ENCODE measurements around the gene PALB2. TPM values are rescaled to one million over a fixed set of nuclear protein-coding genes. Genes with fewer than 3 reads are reported as not detected.

The PALB2 gene
- total and polyA plus RNA-seq, 10 donors: 9.3 to 22.0 (median 13.0) TPM

DNA sequence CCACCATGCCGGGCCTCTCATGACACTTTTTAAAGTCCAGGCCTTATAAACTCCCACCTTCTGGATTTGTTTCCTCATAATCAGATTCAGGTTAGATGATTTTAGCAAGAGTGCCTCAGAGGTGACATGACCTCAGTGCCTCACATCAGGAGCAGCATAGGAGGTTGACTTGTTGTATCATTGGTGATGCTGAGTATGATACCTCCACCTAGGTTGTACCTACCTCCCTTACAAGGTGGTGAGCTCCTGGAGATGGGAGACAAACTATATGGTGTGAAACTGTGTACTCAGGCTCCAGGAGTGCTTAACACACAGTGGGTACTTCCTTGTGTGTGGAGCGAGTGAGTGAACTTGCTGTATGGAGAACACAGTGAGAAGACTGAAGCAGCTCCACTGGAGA is 63.6 kb downstream of the PALB2 start:
- DNase-seq: no peak
- no peak for TF ChIP-seq POLR2AphosphoS5 (IDR thresholded peaks at IDR 0.05)
- TF ChIP-seq, protein P1, sequence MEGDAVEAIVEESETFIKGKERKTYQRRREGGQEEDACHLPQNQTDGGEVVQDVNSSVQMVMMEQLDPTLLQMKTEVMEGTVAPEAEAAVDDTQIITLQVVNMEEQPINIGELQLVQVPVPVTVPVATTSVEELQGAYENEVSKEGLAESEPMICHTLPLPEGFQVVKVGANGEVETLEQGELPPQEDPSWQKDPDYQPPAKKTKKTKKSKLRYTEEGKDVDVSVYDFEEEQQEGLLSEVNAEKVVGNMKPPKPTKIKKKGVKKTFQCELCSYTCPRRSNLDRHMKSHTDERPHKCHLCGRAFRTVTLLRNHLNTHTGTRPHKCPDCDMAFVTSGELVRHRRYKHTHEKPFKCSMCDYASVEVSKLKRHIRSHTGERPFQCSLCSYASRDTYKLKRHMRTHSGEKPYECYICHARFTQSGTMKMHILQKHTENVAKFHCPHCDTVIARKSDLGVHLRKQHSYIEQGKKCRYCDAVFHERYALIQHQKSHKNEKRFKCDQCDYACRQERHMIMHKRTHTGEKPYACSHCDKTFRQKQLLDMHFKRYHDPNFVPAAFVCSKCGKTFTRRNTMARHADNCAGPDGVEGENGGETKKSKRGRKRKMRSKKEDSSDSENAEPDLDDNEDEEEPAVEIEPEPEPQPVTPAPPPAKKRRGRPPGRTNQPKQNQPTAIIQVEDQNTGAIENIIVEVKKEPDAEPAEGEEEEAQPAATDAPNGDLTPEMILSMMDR (IDR thresholded peaks at IDR 0.05 in 8 of 11, conservative IDR thresholded peaks at IDR 0.05 in 3 of 11): no peak
- TF ChIP-seq POLR2A (IDR thresholded peaks at IDR 0.05): no peak
- 88 to 100% (median 95%) methylated on average over 2 of the region's 2 CpGs for WGBS, 5 donors
- Histone ChIP-seq H3K9me3 (no peaks in the 10 kb centered on the region), H3K4me3 (no peak overlapping the region), H3K27me3 (replicated peaks in 1 of 7) (no peaks in the 10 kb centered on the region), H3K36me3 (peaks cover 0 to 99% (median 55%) of the 10 kb centered on the region in 6 donors), H3K27ac (no peak overlapping the region), H3K4me1 (peaks cover 0 to 10% (median 0%) of the 10 kb centered on the region in 6 donors)
- intact Hi-C loops (cut with DNase I; ENCODE audit: low total_unique reads): no loop called here

DNA sequence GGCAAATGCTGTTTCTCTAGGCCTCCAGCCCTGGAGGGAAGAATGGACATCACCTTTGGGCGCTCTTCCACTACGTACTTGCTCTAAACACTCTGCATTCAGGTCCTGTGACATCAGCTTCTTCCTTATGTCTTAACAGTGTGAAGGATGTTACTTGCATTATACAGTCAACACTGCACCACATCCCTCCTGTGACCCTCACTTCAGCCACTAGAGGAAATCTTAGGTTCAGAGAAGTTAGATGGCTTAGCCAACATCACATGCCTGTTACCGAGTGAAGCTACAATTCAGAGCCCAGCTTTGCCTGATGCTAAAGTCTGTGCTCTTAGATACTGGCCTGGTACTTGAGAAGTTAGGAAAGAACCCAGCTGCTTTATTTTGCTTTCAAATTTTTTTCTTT is 65.3 kb downstream of the PALB2 start:
- WGBS, 5 donors: 89 to 93% (median 91%) methylated on average over 3 of the region's 3 CpGs
- Histone ChIP-seq H3K36me3 (peaks cover 0 to 99% (median 54%) of the 10 kb centered on the region in 6 donors), H3K27me3 (replicated peaks in 1 of 7) (no peaks in the 10 kb centered on the region), H3K4me1 (peaks cover 0 to 23% (median 6%) of the 10 kb centered on the region in 6 donors), H3K27ac (no peak overlapping the region), H3K9me3 (no peaks in the 10 kb centered on the region), H3K4me3 (no peak overlapping the region)
- no peak for DNase-seq
- no peak for TF ChIP-seq POLR2AphosphoS5 (IDR thresholded peaks at IDR 0.05)
- TF ChIP-seq, protein P1 (IDR thresholded peaks at IDR 0.05 in 8 of 11, conservative IDR thresholded peaks at IDR 0.05 in 3 of 11): no peak
- no peak for TF ChIP-seq POLR2A (IDR thresholded peaks at IDR 0.05)
- intact Hi-C loops (cut with DNase I; ENCODE audit: low total_unique reads): no loop called here

DNA sequence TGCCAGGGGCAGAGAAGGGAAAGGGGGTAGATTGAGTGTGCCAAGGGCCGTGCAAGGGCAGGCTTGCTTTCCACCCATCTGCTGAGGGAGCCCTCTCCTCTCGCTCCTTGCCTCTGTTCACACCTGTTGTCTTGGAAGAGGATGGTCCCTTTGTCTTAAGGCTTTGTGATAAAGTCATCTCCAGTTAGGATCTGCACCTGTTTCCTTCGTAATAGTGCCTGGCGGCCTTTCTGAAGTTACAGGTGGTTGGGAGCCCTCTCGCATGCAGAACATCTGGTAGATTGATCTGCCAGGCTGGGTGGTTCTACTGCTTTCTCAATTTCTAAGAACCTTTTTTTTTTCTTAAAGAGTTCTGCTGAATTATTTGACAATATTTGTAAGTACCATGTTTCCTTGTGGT is 67.3 kb downstream of the PALB2 start:
- 85 to 93% (median 91%) methylated on average over 5 of the region's 5 CpGs for WGBS, 5 donors
- peaks cover 0 to 99% (median 51%) of the 10 kb centered on the region in 6 donors for H3K36me3 ChIP-seq
- no peaks in the 10 kb centered on the region for H3K9me3 ChIP-seq
- no peak overlapping the region for H3K4me3 ChIP-seq
- TF ChIP-seq, protein P1 (IDR thresholded peaks at IDR 0.05 in 8 of 11, conservative IDR thresholded peaks at IDR 0.05 in 3 of 11): no peak
- no peak for TF ChIP-seq POLR2A (IDR thresholded peaks at IDR 0.05)
- no peak for TF ChIP-seq POLR2AphosphoS5 (IDR thresholded peaks at IDR 0.05)
- H3K4me1 ChIP-seq: peaks cover 0 to 38% (median 18%) of the 10 kb centered on the region in 6 donors
- intact Hi-C loops (cut with DNase I; ENCODE audit: low total_unique reads): no loop called here
- H3K27me3 ChIP-seq (replicated peaks in 1 of 7): no peaks in the 10 kb centered on the region
- no peak overlapping the region for H3K27ac ChIP-seq
- DNase-seq: no peak

DNA sequence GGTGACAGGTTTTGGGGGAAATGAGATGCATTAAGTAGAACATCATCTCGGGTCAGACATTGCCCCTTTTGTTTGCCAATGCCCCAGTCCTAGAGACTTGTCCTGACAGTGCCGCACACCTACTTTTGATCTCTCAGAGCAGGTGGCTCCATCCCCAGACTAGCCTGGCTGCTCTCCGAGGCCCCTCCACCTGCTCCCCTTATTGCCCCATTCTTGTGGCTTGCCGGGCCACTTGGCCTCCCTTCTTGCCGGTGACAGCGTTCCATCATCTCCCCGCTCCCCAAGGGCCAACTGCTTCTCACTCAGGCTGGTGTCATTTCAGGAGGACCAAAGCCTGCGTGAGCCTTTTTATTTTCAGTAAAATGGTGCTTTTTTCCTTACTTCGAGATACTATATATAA is 68.7 kb downstream of the PALB2 start:
- no peak for DNase-seq
- Histone ChIP-seq H3K4me1 (peaks cover 0 to 29% (median 16%) of the 10 kb centered on the region in 6 donors), H3K27ac (no peak overlapping the region), H3K9me3 (no peaks in the 10 kb centered on the region), H3K27me3 (replicated peaks in 1 of 7) (no peaks in the 10 kb centered on the region), H3K4me3 (no peak overlapping the region), H3K36me3 (peaks cover 0 to 100% (median 63%) of the 10 kb centered on the region in 6 donors)
- 93 to 96% (median 95%) methylated on average over 9 of the region's 9 CpGs for WGBS, 5 donors
- intact Hi-C loops (cut with DNase I; ENCODE audit: low total_unique reads): no loop called here
- TF ChIP-seq, protein P1 (IDR thresholded peaks at IDR 0.05 in 8 of 11, conservative IDR thresholded peaks at IDR 0.05 in 3 of 11): no peak
- TF ChIP-seq POLR2AphosphoS5 (IDR thresholded peaks at IDR 0.05) (peak in 1 of 3 donors; percentile 14), POLR2A (IDR thresholded peaks at IDR 0.05) (no peak)
